ENCODE measurements around the gene PIP5K1A. TPM values are rescaled to one million over a fixed set of nuclear protein-coding genes. Genes with fewer than 3 reads are reported as not detected.
"Not testable (repeated sequence)": the region's sequence is repeated elsewhere in the genome, so short reads cannot be mapped to it uniquely, and the experiment has no call there.

PIP5K1A gene
- total RNA-seq, 1 experiment from 2014 or later, result 31.2 TPM

- DNase-seq (ENCODE audit: low spot score), result peak; percentile 90
Observed at GRCh38 chr1:151189637-151190445, 8.5 kb upstream of the PIP5K1A start, which contains the start of gene VPS72. VPS72 (minus strand) TSS chr1:151190197; CDS start chr1:151190121, 76 bp downstream.

- DNase-seq (ENCODE audit: low spot score), result no peak
Observed at GRCh38 chr1:151192047-151192446, 6.3 kb upstream of the PIP5K1A start.

GRCh38 chr1:151193304-151193703 is 5.0 kb upstream of the PIP5K1A start:
- no peak for DNase-seq (ENCODE audit: low spot score)

GRCh38 chr1:151193856-151194255 is 4.5 kb upstream of the PIP5K1A start:
- no peak for DNase-seq (ENCODE audit: low spot score)

GRCh38 chr1:151194894-151195594 is 3.3 kb upstream of the PIP5K1A start:
- peak; percentile 96 for DNase-seq (ENCODE audit: low spot score)

- DNase-seq (ENCODE audit: low spot score), result peak; percentile 91
Observed at GRCh38 chr1:151196292-151196800, 2.0 kb upstream of the PIP5K1A start.

- DNase-seq (ENCODE audit: low spot score), result no peak
Observed at GRCh38 chr1:151197863-151198253, 494 bp upstream of the PIP5K1A start.

- DNase-seq (ENCODE audit: low spot score), result peak; percentile 31
Observed at GRCh38 chr1:151199873-151200581, 1.7 kb downstream of the PIP5K1A start.

GRCh38 chr1:151205381-151205965 is 7.1 kb downstream of the PIP5K1A start:
- not testable (repeated sequence) for DNase-seq (ENCODE audit: low spot score)

- DNase-seq (ENCODE audit: low spot score), result no peak
Observed at GRCh38 chr1:151210830-151211229, 12.5 kb downstream of the PIP5K1A start.

- DNase-seq (ENCODE audit: low spot score), result no peak
Observed at GRCh38 chr1:151211972-151212705, 13.8 kb downstream of the PIP5K1A start.

- no peak for DNase-seq (ENCODE audit: low spot score)
Observed at GRCh38 chr1:151213560-151213959, 15.2 kb downstream of the PIP5K1A start.

- no peak for DNase-seq (ENCODE audit: low spot score)
Observed at GRCh38 chr1:151221616-151222015, 23.3 kb downstream of the PIP5K1A start.

- DNase-seq (ENCODE audit: low spot score), result no peak
Observed at GRCh38 chr1:151222130-151222529, 23.8 kb downstream of the PIP5K1A start.

- DNase-seq (ENCODE audit: low spot score), result no peak
Observed at GRCh38 chr1:151235235-151235634, 36.9 kb downstream of the PIP5K1A start.

GRCh38 chr1:151237678-151238466 is 39.5 kb downstream of the PIP5K1A start:
- DNase-seq (ENCODE audit: low spot score), result no peak

GRCh38 chr1:151238467-151238739 is 40.1 kb downstream of the PIP5K1A start:
- DNase-seq (ENCODE audit: low spot score), result no peak

- no peak for DNase-seq (ENCODE audit: low spot score)
Observed at GRCh38 chr1:151242442-151242841, 44.1 kb downstream of the PIP5K1A start.

- DNase-seq (ENCODE audit: low spot score), result no peak
Observed at GRCh38 chr1:151243683-151244216, 45.4 kb downstream of the PIP5K1A start.

GRCh38 chr1:151246786-151247185 is 48.4 kb downstream of the PIP5K1A start:
- no peak for DNase-seq (ENCODE audit: low spot score)
